ENCODE results near the gene SH3BGRL2. TPM values are rescaled to one million over a fixed set of nuclear protein-coding genes. Genes with fewer than 3 reads are reported as not detected.

The SH3BGRL2 gene
- total RNA-seq, 1 experiment from 2014 or later, result 5.2 TPM

GRCh38 chr6:79607000-79607399, 24.1 kb upstream of the SH3BGRL2 start:
- CTCF ChIA-PET, result no interaction called here

More at GRCh38 chr6:79607000-79607399, 24.1 kb upstream of the SH3BGRL2 start:
- H3K9me2 ChIP-seq (ENCODE audit: insufficient read depth), result no peaks in the 10 kb centered on the region
- H3K9me3 ChIP-seq (ENCODE audit: control insufficient read depth in 1 of 2, insufficient read depth in 1 of 2, low read depth in 1 of 2, low read length in 2 of 2), result no peaks in the 10 kb centered on the region
- intact Hi-C loops (cut with micrococcal nuclease), result no loop called here
- no peaks in the 10 kb centered on the region for H3K36me3 ChIP-seq (ENCODE audit: control insufficient read depth in 1 of 2, insufficient read depth in 2 of 2, low read length in 2 of 2)
- H3K79me2 ChIP-seq (ENCODE audit: insufficient read depth, low read length), result no peaks in the 10 kb centered on the region
- H3K27ac ChIP-seq (ENCODE audit: low read depth, low read length), result no peak overlapping the region
- H3K4me1 ChIP-seq (ENCODE audit: control insufficient read depth in 1 of 2, insufficient read depth in 2 of 2, low read length in 2 of 2), result peaks cover 0 to 15% of the 10 kb centered on the region in 2 experiments; a peak in 1 of 4 replicates
- no peak overlapping the region for H3K4me3 ChIP-seq (replicated peaks in 1 of 2; ENCODE audit: low read depth in 1 of 2, low read length in 2 of 2)
- POLR2A ChIA-PET, result no interaction called here
- H2AFZ ChIP-seq (ENCODE audit: low read depth, low read length, poor library complexity, severe bottlenecking), result no peak overlapping the region
- no peak for TF ChIP-seq SIN3A (IDR thresholded peaks at IDR 0.05; ENCODE audit: low read depth)
- no peak for TF ChIP-seq SP1 (IDR thresholded peaks at IDR 0.05; ENCODE audit: low read depth)
- no peak for TF ChIP-seq ELF1 (IDR thresholded peaks at IDR 0.05; ENCODE audit: borderline replicate concordance, low read depth)
- TF ChIP-seq POLR2AphosphoS5 (IDR thresholded peaks at IDR 0.05; ENCODE audit: low read depth, low read length), result no peak
- TF ChIP-seq CBX3 (IDR thresholded peaks at IDR 0.05; ENCODE audit: low read depth), result no peak
- TF ChIP-seq EGR1 (IDR thresholded peaks at IDR 0.05; ENCODE audit: low read depth), result no peak
- TF ChIP-seq EZH2phosphoT487 (IDR thresholded peaks at IDR 0.05; ENCODE audit: borderline replicate concordance), result no peak
- no peak for TF ChIP-seq ZBTB33 (IDR thresholded peaks at IDR 0.05; ENCODE audit: extremely low read depth, insufficient replicate concordance, low read length)
- TF ChIP-seq RAD21 (IDR thresholded peaks at IDR 0.05; ENCODE audit: low read depth), result no peak
- TF ChIP-seq TCF7L2 (IDR thresholded peaks at IDR 0.05; ENCODE audit: borderline replicate concordance, extremely low read depth, insufficient read depth, insufficient read length), result no peak
- no peak for TF ChIP-seq YY1 (IDR thresholded peaks at IDR 0.05; ENCODE audit: extremely low read depth, insufficient replicate concordance, low read depth, low read length)
- TF ChIP-seq CTCF (IDR thresholded peaks at IDR 0.05 in 2 of 3, conservative IDR thresholded peaks at IDR 0.05 in 1 of 3; ENCODE audit: borderline replicate concordance in 1 of 3, insufficient read depth in 1 of 3, low read depth in 2 of 3, low read length in 2 of 3), result no peak
- no peak for TF ChIP-seq SRF (IDR thresholded peaks at IDR 0.05; ENCODE audit: low read depth)
- TF ChIP-seq MAX (IDR thresholded peaks at IDR 0.05), result no peak
- TF ChIP-seq ZFX (IDR thresholded peaks at IDR 0.05), result no peak
- no peak for TF ChIP-seq EZH2 (IDR thresholded peaks at IDR 0.05)
- TF ChIP-seq JUND (IDR thresholded peaks at IDR 0.05), result no peak
- no peak overlapping the region for H3K9ac ChIP-seq (ENCODE audit: low read length)
- H3K27me3 ChIP-seq (ENCODE audit: insufficient read depth, low read length), result no peaks in the 10 kb centered on the region
- BruUV-seq (replicated peaks), result no TSS peak
- RAD21 ChIA-PET (ENCODE audit: low non-redundant PET in 1 of 2, low total read pairs in 2 of 2, uncharacterized antibody in 2 of 2, unreplicated experiment in 2 of 2), result no interaction called here
- no peak overlapping the region for H3K4me2 ChIP-seq (ENCODE audit: low read length)
- ATAC-seq, result no peak
- DNase-seq (ENCODE audit: low read depth, low spot score), result no peak
- no peaks in the 10 kb centered on the region for H4K20me1 ChIP-seq (ENCODE audit: insufficient read depth)

All from HCT116 (cell line).